ENCODE measurements around the gene GSN. TPM values are rescaled to one million over a fixed set of nuclear protein-coding genes. Genes with fewer than 3 reads are reported as not detected.
A peak's percentile ranks its signal among the peaks of the same experiment; 100 is the strongest.

GSN gene
- 35.0 and 41.4 TPM in 2 replicates for total RNA-seq
- long read RNA-seq, partial matches to known transcripts = 17 of 203 reads
- long read RNA-seq, other reads (novel, unspliced or antisense) = 181 of 203 reads

GRCh38 chr9:121267689-121268597, at the start of gene GSN:
TSS of gene GSN (plus strand) at chr9:121268162. CDS start at chr9:121301972, 33,810 bp downstream.
- Mint-ChIP-seq H3K27ac (no peak within 1 kb of the TSS), H3K27me3 (peaks cover 53% of the 10 kb centered on the region), H3K4me1 (ENCODE audit: low read depth) (peaks cover 18% of the 10 kb centered on the region), H3K9me3 (ENCODE audit: low read depth) (no peaks in the 10 kb centered on the region), H3K4me3 (ENCODE audit: low read depth) (peak within 1 kb of the TSS; percentile 86), H3K36me3 (ENCODE audit: insufficient read depth) (no peaks in the 10 kb centered on the region)
- peak; percentile 56 for DNase-seq (ENCODE audit: low spot score, unreplicated experiment)
- TF ChIP-seq CTCF (IDR thresholded peaks at IDR 0.05; ENCODE audit: unreplicated experiment) = no peak

DNA sequence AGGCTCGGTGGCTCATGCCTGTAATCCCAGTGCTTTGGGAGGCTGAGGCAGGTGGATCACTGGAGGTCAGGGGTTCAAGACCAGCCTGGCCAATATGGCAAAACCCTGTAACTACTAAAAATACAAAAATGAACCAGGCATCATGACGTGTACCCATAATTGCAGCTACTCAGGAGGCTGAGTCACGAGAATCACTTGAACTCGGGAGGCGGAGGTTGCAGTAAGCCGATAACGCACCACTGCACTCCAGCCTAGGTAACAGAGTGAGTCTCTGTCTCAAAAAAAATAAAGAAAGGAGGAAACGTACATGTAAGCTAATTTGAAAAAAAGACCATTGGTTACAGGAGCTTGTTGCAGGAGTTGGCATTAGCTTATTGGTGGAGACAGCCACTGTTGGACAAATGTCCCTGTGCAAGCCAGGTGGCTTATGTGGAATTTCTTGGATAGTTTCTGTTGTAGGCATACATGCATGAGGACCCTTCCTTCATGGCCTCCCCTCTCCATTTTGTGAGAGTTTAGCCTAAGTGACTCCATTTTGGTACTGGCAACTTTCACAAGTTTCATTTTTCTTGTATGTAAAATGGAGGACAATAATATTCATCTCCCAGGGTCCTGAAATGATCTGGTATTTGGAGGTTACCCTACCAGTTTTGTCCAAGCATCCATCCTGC, 49.5 kb upstream of the GSN start:
- Mint-ChIP-seq H3K9me3 (ENCODE audit: low read depth) (no peaks in the 10 kb centered on the region), H3K27me3 (no peaks in the 10 kb centered on the region), H3K4me1 (ENCODE audit: low read depth) (peaks cover 2% of the 10 kb centered on the region), H3K27ac (no peak overlapping the region), H3K4me3 (ENCODE audit: low read depth) (no peak overlapping the region), H3K36me3 (ENCODE audit: insufficient read depth) (no peaks in the 10 kb centered on the region)
- no peak for TF ChIP-seq CTCF (IDR thresholded peaks at IDR 0.05; ENCODE audit: unreplicated experiment)
- no peak for DNase-seq (ENCODE audit: low spot score, unreplicated experiment)

GRCh38 chr9:121219530-121219929, 48.4 kb upstream of the GSN start:
- no peaks in the 10 kb centered on the region for H3K9me3 Mint-ChIP-seq (ENCODE audit: low read depth)
- DNase-seq (ENCODE audit: low spot score, unreplicated experiment) = no peak
- H3K27ac Mint-ChIP-seq = no peak overlapping the region
- no peaks in the 10 kb centered on the region for H3K4me1 Mint-ChIP-seq (ENCODE audit: low read depth)
- H3K27me3 Mint-ChIP-seq = no peaks in the 10 kb centered on the region
- no peak overlapping the region for H3K4me3 Mint-ChIP-seq (ENCODE audit: low read depth)
- TF ChIP-seq CTCF (IDR thresholded peaks at IDR 0.05; ENCODE audit: unreplicated experiment) = no peak
- H3K36me3 Mint-ChIP-seq (ENCODE audit: insufficient read depth) = no peaks in the 10 kb centered on the region

- H3K4me1 Mint-ChIP-seq (ENCODE audit: low read depth) = no peaks in the 10 kb centered on the region
- no peak overlapping the region for H3K4me3 Mint-ChIP-seq (ENCODE audit: low read depth)
- H3K27ac Mint-ChIP-seq = no peak overlapping the region
- H3K27me3 Mint-ChIP-seq = peaks cover 2% of the 10 kb centered on the region
- TF ChIP-seq CTCF (IDR thresholded peaks at IDR 0.05; ENCODE audit: unreplicated experiment) = no peak
- H3K36me3 Mint-ChIP-seq (ENCODE audit: insufficient read depth) = no peaks in the 10 kb centered on the region
- DNase-seq (ENCODE audit: low spot score, unreplicated experiment) = no peak
- no peaks in the 10 kb centered on the region for H3K9me3 Mint-ChIP-seq (ENCODE audit: low read depth)
These were observed 46.8 kb upstream of the GSN start for GRCh38 chr9:121220996-121221663.

DNA sequence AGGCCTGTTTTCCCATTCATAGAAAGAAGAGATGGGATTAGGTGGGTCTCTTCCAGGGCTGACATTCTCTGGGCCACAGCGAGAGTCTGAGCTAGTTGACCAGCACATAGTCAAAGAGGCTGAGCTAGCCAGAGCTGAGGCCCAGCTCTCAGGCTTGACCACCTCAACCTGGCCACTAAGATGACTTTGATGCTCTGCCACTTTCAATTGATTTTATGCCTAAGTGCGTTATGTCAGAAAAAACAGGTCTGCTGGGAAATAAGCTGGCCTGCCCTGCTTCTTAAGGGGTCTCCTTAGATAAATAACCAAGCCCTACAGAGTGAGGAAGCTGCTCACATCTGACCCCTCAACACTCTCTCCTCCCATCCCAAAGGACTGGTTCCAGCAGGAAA, 46.3 kb upstream of the GSN start:
- Mint-ChIP-seq H3K9me3 (ENCODE audit: low read depth) (no peaks in the 10 kb centered on the region), H3K36me3 (ENCODE audit: insufficient read depth) (no peaks in the 10 kb centered on the region), H3K4me3 (ENCODE audit: low read depth) (no peak overlapping the region), H3K27me3 (peaks cover 3% of the 10 kb centered on the region), H3K4me1 (ENCODE audit: low read depth) (no peaks in the 10 kb centered on the region), H3K27ac (no peak overlapping the region)
- TF ChIP-seq CTCF (IDR thresholded peaks at IDR 0.05; ENCODE audit: unreplicated experiment) = no peak
- DNase-seq (ENCODE audit: low spot score, unreplicated experiment) = no peak
